Caco-2 (cell line): ENCODE measurements around the gene WDPCP. TPM values are rescaled to one million over a fixed set of nuclear protein-coding genes. Genes with fewer than 3 reads are reported as not detected.

ENCODE experiments used
- BruUV-seq: library from RNA; stranded (reverse); fragments of 400-500 nt; replicated peaks from 2 replicates; lab custom pipeline; 2021; lab: Mats Ljungman, UMichigan
- CTCF ChIA-PET: fragments of 300-600 bp; sonication (Branson Sonifier 250); formaldehyde crosslinking; loops from one replicate; lab custom pipeline; 2022; ENCODE audit warnings: antibody characterized with exemption; lab: Charles Lee
- POLR2A ChIA-PET: fragments of 300-600 bp; sonication (Branson Sonifier 250); formaldehyde crosslinking; loops from one replicate; lab custom pipeline; 2022; ENCODE audit warnings: antibody characterized with exemption; lab: Charles Lee
- DNase-seq, 2 experiments: peaks; one replicate each; pipeline versions ENCODE4 v3.0.0 to v3.0.0-alpha.2; 2020 to 2022
- H3K27me3 ChIP-seq: replicated peaks from 2 replicates; pipeline ENCODE4 v1.6.0; 2011; ENCODE audit warnings: low read length; ENCODE audit not compliant: control insufficient read depth, insufficient read depth
- H3K36me3 ChIP-seq: 2 replicates; pipeline ENCODE4 v1.5.1; 2011; ENCODE audit warnings: low read length; ENCODE audit not compliant: control insufficient read depth, insufficient read depth
- H3K4me1 ChIP-seq: fragments of 250-450 bp; sonication (Bioruptor Pico); 2 replicates; pipeline ENCODE4 v1.5.1; 2020; ENCODE audit warnings: mild to moderate bottlenecking
- H3K4me3 ChIP-seq: 2 replicates; pipeline ENCODE4 v1.5.1; 2011; ENCODE audit warnings: low read depth, mild to moderate bottlenecking, control low read depth, low read length
- H3K9me3 ChIP-seq: fragments of 250-450 bp; sonication (Bioruptor Pico); 2 replicates; pipeline ENCODE4 v1.5.1; 2020; ENCODE audit warnings: mild to moderate bottlenecking, moderate library complexity
- H3K27ac Mint-ChIP-seq: one replicate; pipeline ENCODE4 v1.8.0; 2022; ENCODE audit warnings: mixed read lengths; ENCODE audit not compliant: unreplicated experiment
- H3K27me3 Mint-ChIP-seq: one replicate; pipeline ENCODE4 v1.8.0; 2022; ENCODE audit warnings: mixed read lengths; ENCODE audit not compliant: insufficient read depth, unreplicated experiment
- H3K36me3 Mint-ChIP-seq: one replicate; pipeline ENCODE4 v1.8.0; 2022; ENCODE audit warnings: mild to moderate bottlenecking, mixed read lengths; ENCODE audit not compliant: insufficient read depth, unreplicated experiment
- H3K4me1 Mint-ChIP-seq: one replicate; pipeline ENCODE4 v1.8.0; 2022; ENCODE audit warnings: low read depth, mixed read lengths; ENCODE audit not compliant: unreplicated experiment
- H3K4me3 Mint-ChIP-seq: one replicate; pipeline ENCODE4 v1.8.0; 2022; ENCODE audit warnings: mild to moderate bottlenecking, moderate library complexity, mixed read lengths; ENCODE audit not compliant: unreplicated experiment
- H3K9me3 Mint-ChIP-seq: one replicate; pipeline ENCODE4 v1.8.0; 2022; ENCODE audit warnings: mixed read lengths; ENCODE audit not compliant: unreplicated experiment
- intact Hi-C: fragments of 100-400 bp; cut with micrococcal nuclease; formaldehyde crosslinking; loops from one replicate; pipeline ENCODE4 v1.10.0; 2022; ENCODE audit not compliant: unreplicated experiment
- total RNA-seq: library from RNA; stranded (reverse); gene quantifications from 2 replicates; pipeline ENCODE4 v1.2.3, GENCODE V29; 2022
- TF ChIP-seq, protein P1 (sequence below), 2 experiments: fragments of 200-600 bp in 1 of 2; IDR thresholded peaks; 1 replicate in 1 of 2; 2 replicates in 1 of 2; pipeline versions ENCODE4 v1.5.1 to v1.8.0; 2011 to 2022; ENCODE audit warnings: antibody characterized with exemption in 1 of 2, control low read depth in 1 of 2, inconsistent platforms in 1 of 2, low read depth in 1 of 2, low read length in 1 of 2, mild to moderate bottlenecking in 1 of 2, moderate library complexity in 1 of 2; ENCODE audit not compliant: insufficient read depth in 1 of 2, severe bottlenecking in 1 of 2, unreplicated experiment in 1 of 2

The WDPCP gene
- total RNA-seq, 1 experiment from 2014 or later: 16.2 TPM

DNA sequence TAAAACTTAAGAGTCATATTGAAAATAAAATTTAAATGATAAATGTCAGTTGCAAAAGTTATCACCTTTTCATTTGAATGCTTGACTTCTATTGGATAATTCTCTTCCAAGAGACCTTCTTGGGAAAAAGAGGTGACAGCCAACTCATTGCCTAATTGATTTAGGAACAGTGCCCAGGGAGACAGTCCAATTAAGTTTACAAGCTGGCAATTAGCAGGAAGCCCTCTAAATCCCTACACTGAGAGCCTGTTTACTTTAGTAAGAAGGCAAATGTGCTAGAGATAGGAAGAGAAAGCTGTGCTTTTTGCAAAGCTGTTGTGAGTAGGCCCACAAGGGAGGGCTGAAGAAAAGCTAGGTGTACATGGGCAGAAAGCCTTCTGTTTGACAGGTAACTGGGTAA, 189.1 kb downstream of the WDPCP start:
- H3K27me3 ChIP-seq: no peaks in the 10 kb centered on the region
- H3K4me3 Mint-ChIP-seq: no peak overlapping the region
- no TSS peak for BruUV-seq
- ChIA-PET POLR2A (no interaction called here), CTCF (no interaction called here)
- intact Hi-C loops: no loop called here
- no peak overlapping the region for H3K27ac Mint-ChIP-seq
- no peak overlapping the region for H3K4me3 ChIP-seq
- TF ChIP-seq, protein P1, sequence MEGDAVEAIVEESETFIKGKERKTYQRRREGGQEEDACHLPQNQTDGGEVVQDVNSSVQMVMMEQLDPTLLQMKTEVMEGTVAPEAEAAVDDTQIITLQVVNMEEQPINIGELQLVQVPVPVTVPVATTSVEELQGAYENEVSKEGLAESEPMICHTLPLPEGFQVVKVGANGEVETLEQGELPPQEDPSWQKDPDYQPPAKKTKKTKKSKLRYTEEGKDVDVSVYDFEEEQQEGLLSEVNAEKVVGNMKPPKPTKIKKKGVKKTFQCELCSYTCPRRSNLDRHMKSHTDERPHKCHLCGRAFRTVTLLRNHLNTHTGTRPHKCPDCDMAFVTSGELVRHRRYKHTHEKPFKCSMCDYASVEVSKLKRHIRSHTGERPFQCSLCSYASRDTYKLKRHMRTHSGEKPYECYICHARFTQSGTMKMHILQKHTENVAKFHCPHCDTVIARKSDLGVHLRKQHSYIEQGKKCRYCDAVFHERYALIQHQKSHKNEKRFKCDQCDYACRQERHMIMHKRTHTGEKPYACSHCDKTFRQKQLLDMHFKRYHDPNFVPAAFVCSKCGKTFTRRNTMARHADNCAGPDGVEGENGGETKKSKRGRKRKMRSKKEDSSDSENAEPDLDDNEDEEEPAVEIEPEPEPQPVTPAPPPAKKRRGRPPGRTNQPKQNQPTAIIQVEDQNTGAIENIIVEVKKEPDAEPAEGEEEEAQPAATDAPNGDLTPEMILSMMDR (IDR thresholded peaks at IDR 0.05; ENCODE audit: insufficient read depth in 1 of 2, low read depth in 1 of 2, low read length in 1 of 2, severe bottlenecking in 1 of 2, unreplicated experiment in 1 of 2): no peak
- H3K9me3 Mint-ChIP-seq: no peaks in the 10 kb centered on the region
- no peaks in the 10 kb centered on the region for H3K9me3 ChIP-seq
- no peaks in the 10 kb centered on the region for H3K36me3 ChIP-seq
- H3K4me1 Mint-ChIP-seq: peaks cover 6% of the 10 kb centered on the region
- no peak for DNase-seq
- no peaks in the 10 kb centered on the region for H3K4me1 ChIP-seq
- no peaks in the 10 kb centered on the region for H3K27me3 Mint-ChIP-seq
- no peaks in the 10 kb centered on the region for H3K36me3 Mint-ChIP-seq

DNA sequence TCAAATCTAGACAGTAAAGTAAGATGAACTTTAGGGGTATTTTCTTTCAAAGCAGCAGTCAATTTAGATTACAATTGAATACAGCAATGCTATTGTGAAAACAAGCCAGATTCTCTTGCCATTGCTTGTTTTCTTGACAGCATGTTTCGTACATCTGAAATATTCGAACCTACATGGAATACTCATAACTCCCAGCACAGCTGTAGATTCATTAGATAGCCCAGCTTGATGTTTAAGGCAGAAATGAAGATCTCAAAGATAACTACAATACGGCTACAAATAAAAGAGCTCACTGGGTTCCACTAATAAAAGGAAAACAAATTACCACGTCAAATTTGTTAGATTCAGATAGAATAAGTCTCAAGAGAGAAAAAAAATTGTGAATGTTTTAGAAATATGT, 208.8 kb downstream of the WDPCP start:
- H3K36me3 Mint-ChIP-seq: no peaks in the 10 kb centered on the region
- DNase-seq: no peak
- H3K4me1 Mint-ChIP-seq: no peaks in the 10 kb centered on the region
- CTCF ChIA-PET: no interaction called here
- no peak overlapping the region for H3K27ac Mint-ChIP-seq
- BruUV-seq: no TSS peak
- POLR2A ChIA-PET: no interaction called here
- H3K27me3 Mint-ChIP-seq: no peaks in the 10 kb centered on the region
- H3K27me3 ChIP-seq: no peaks in the 10 kb centered on the region
- H3K4me3 Mint-ChIP-seq: no peak overlapping the region
- no peaks in the 10 kb centered on the region for H3K36me3 ChIP-seq
- intact Hi-C loops: no loop called here
- no peak overlapping the region for H3K4me3 ChIP-seq
- no peaks in the 10 kb centered on the region for H3K9me3 Mint-ChIP-seq
- no peaks in the 10 kb centered on the region for H3K4me1 ChIP-seq
- H3K9me3 ChIP-seq: no peaks in the 10 kb centered on the region
- TF ChIP-seq, protein P1 (IDR thresholded peaks at IDR 0.05; ENCODE audit: insufficient read depth in 1 of 2, low read depth in 1 of 2, low read length in 1 of 2, severe bottlenecking in 1 of 2, unreplicated experiment in 1 of 2): no peak

DNA sequence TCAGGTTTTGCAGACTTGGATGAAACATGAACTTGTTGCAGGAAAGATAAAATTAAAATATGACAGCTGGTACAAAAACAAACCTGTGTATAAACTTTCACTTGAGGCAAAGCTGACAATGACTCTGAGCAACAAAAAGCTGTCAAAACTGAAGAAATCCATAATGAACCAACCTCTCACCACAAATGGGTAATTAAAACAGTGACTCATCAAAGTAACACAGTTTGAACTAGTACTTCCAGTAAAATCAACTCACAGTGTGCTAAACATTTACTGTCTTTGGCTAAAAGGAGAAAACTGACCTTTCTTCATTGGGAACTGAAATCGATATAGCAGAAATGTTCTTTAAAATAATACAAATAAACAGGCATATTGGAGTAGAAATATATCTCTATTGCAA, 209.7 kb downstream of the WDPCP start:
- CTCF ChIA-PET: no interaction called here
- H3K9me3 ChIP-seq: no peaks in the 10 kb centered on the region
- no peaks in the 10 kb centered on the region for H3K27me3 ChIP-seq
- no peak overlapping the region for H3K4me3 ChIP-seq
- BruUV-seq: no TSS peak
- no peaks in the 10 kb centered on the region for H3K27me3 Mint-ChIP-seq
- DNase-seq: no peak
- no peaks in the 10 kb centered on the region for H3K9me3 Mint-ChIP-seq
- POLR2A ChIA-PET: no interaction called here
- H3K4me1 ChIP-seq: no peaks in the 10 kb centered on the region
- H3K4me3 Mint-ChIP-seq: no peak overlapping the region
- no peaks in the 10 kb centered on the region for H3K4me1 Mint-ChIP-seq
- no peaks in the 10 kb centered on the region for H3K36me3 Mint-ChIP-seq
- no peak overlapping the region for H3K27ac Mint-ChIP-seq
- H3K36me3 ChIP-seq: no peaks in the 10 kb centered on the region
- intact Hi-C loops: no loop called here
- TF ChIP-seq, protein P1 (IDR thresholded peaks at IDR 0.05; ENCODE audit: insufficient read depth in 1 of 2, low read depth in 1 of 2, low read length in 1 of 2, severe bottlenecking in 1 of 2, unreplicated experiment in 1 of 2): no peak
